SK-N-SH (cell line): ENCODE results near the gene LRRC43. TPM values are rescaled to one million over a fixed set of nuclear protein-coding genes. Genes with fewer than 3 reads are reported as not detected.

Source experiments
- CTCF ChIA-PET: fragments of 300-600, 350-600 bp; formaldehyde crosslinking; extraction: SDS; loops from one replicate; lab custom pipeline; 2021; lab: Yijun Ruan, JAX
- POLR2A ChIA-PET: fragments of 350-600 bp; sonication (Branson Sonifier 250); formaldehyde crosslinking; extraction: SDS; loops from one replicate; lab custom pipeline; 2020; ENCODE audit warnings: antibody characterized with exemption, inconsistent platforms; lab: Yijun Ruan, JAX
- DNase-seq: peaks from one replicate; pipeline ENCODE4 v3.0.0; 2012
- H2AFZ ChIP-seq: fragments of 200-600 bp; sonication (generic); 2 replicates; pipeline ENCODE4 v1.8.1; 2016; ENCODE audit warnings: antibody characterized with exemption, mild to moderate bottlenecking, low read depth
- H3F3A ChIP-seq: fragments of 200-600 bp; sonication (generic); replicated peaks from 2 replicates; pipeline ENCODE3; 2016; ENCODE audit warnings: antibody characterized with exemption, mild to moderate bottlenecking; ENCODE audit not compliant: insufficient read depth
- H3K27ac ChIP-seq, 2 experiments: fragments of 200-500 bp in 1 of 2; fragments of 200-600 bp in 1 of 2; sonication (Bioruptor generic) in 1 of 2; sonication (generic), shearing (Covaris generic) in 1 of 2; 2 replicates each; pipeline versions ENCODE4 v1.5.1 to v1.6.1; 2014 to 2016; ENCODE audit warnings: low read depth in 2 of 2, inconsistent platforms in 1 of 2, low read length in 1 of 2, mild to moderate bottlenecking in 1 of 2, mixed read lengths in 1 of 2
- H3K27me3 ChIP-seq: fragments of 200-600 bp; sonication (generic), shearing (Covaris generic); 2 replicates; pipeline ENCODE4 v1.6.1; 2016; ENCODE audit warnings: mixed run types; ENCODE audit not compliant: insufficient read depth
- H3K36me3 ChIP-seq, 2 experiments: fragments of 200-500 bp in 1 of 2; fragments of 200-600 bp in 1 of 2; sonication (Bioruptor generic) in 1 of 2; sonication (generic) in 1 of 2; replicated peaks in 1 of 2; 2 replicates each; pipeline versions ENCODE3 to v1.5.1; 2014 to 2016; ENCODE audit warnings: low read length in 1 of 2, mild to moderate bottlenecking in 1 of 2; ENCODE audit not compliant: insufficient read depth in 2 of 2, control insufficient read depth in 1 of 2
- H3K4me1 ChIP-seq, 2 experiments: fragments of 200-500 bp in 1 of 2; fragments of 200-600 bp in 1 of 2; sonication (Bioruptor generic) in 1 of 2; sonication (generic), shearing (Covaris generic) in 1 of 2; 2 replicates each; pipeline versions ENCODE4 v1.5.1 to v1.6.1; 2014 to 2016; ENCODE audit warnings: low read depth in 1 of 2, low read length in 1 of 2, mixed run types in 1 of 2; ENCODE audit not compliant: insufficient read depth in 2 of 2, control insufficient read depth in 1 of 2
- H3K4me2 ChIP-seq: fragments of 200-600 bp; sonication (generic), shearing (Covaris generic); 2 replicates; pipeline ENCODE4 v1.6.1; 2017; ENCODE audit warnings: mixed run types
- H3K4me3 ChIP-seq, 2 experiments: fragments of 200-500 bp in 1 of 2; fragments of 200-600 bp in 1 of 2; sonication (Bioruptor generic) in 1 of 2; sonication (generic), shearing (Covaris generic) in 1 of 2; 2 replicates each; pipeline versions ENCODE4 v1.5.1 to v1.8.1; 2014 to 2016; ENCODE audit warnings: low read depth in 2 of 2, inconsistent platforms in 1 of 2, low read length in 1 of 2, mild to moderate bottlenecking in 1 of 2, mixed read lengths in 1 of 2, moderate library complexity in 1 of 2
- H3K79me2 ChIP-seq: fragments of 200-600 bp; sonication (generic); 2 replicates; pipeline ENCODE4 v1.8.1; 2017; ENCODE audit warnings: mild to moderate bottlenecking; ENCODE audit not compliant: insufficient read depth
- H3K9ac ChIP-seq: fragments of 200-600 bp; sonication (generic); 2 replicates; pipeline ENCODE4 v1.6.1; 2017; ENCODE audit warnings: mixed run types
- H3K9me2 ChIP-seq: fragments of 200-600 bp; sonication (generic); 2 replicates; pipeline ENCODE4 v1.6.1; 2017; ENCODE audit warnings: mixed run types
- H3K9me3 ChIP-seq: fragments of 200-600 bp; sonication (generic); 2 replicates; pipeline ENCODE4 v1.6.1; 2017; ENCODE audit warnings: mixed run types, mild to moderate bottlenecking, moderate library complexity
- H4K20me1 ChIP-seq: fragments of 200-600 bp; sonication (generic); 2 replicates; pipeline ENCODE4 v1.6.1; 2017; ENCODE audit warnings: mild to moderate bottlenecking, mixed run types; ENCODE audit not compliant: insufficient read depth
- ELF1 ChIP-seq: IDR thresholded peaks from 2 replicates; pipeline ENCODE4 v1.4.0; 2012
- MXI1 ChIP-seq: IDR thresholded peaks from 2 replicates; pipeline ENCODE4 v1.6.1; 2012; ENCODE audit warnings: mild to moderate bottlenecking, low read depth, low read length, improper control_type of control experiment
- POLR2AphosphoS5 ChIP-seq: IDR thresholded peaks from 2 replicates; pipeline ENCODE4 v1.6.1; 2012; ENCODE audit warnings: low read depth, low read length
- SIN3A ChIP-seq: IDR thresholded peaks from 2 replicates; pipeline ENCODE4 v1.6.1; 2012; ENCODE audit warnings: low read depth, mild to moderate bottlenecking, low read length, moderate library complexity, borderline replicate concordance
- WGBS: methylation state at CpG from one replicate; pipeline ENCODE4 v1.1.6; 2017; ENCODE audit warnings: low lambda C conversion rate; 5-methylcytosine and 5-hydroxymethylcytosine counted together
- polyA plus RNA-seq, 3 experiments: library from polyadenylated mRNA; depleted of rRNA; stranded (reverse); fragments of >200 nt; gene quantifications; 2 replicates each; pipeline ENCODE4 v1.2.3, GENCODE V29; 2012
- TF ChIP-seq, protein P1 (sequence below): fragments of 150-350 bp; IDR thresholded peaks from 2 replicates; pipeline ENCODE4 v1.6.1; 2016; ENCODE audit warnings: mild to moderate bottlenecking, low read depth, low read length
- TF ChIP-seq, protein P2 (sequence below): fragments of 150-350 bp; IDR thresholded peaks from 2 replicates; pipeline ENCODE4 v1.6.1; 2017; ENCODE audit warnings: antibody characterized with exemption, low read length, low read depth, borderline replicate concordance
- TF ChIP-seq, protein P3 (sequence below): IDR thresholded peaks from 2 replicates; pipeline ENCODE4 v1.4.0; 2012; ENCODE audit warnings: low read depth, borderline replicate concordance
- TF ChIP-seq, protein P4 (sequence below): IDR thresholded peaks from 2 replicates; pipeline ENCODE4 v1.4.0; 2012; ENCODE audit warnings: low read depth
- TF ChIP-seq, protein P5 (sequence below): IDR thresholded peaks from 2 replicates; pipeline ENCODE4 v1.6.1; 2012; ENCODE audit warnings: mild to moderate bottlenecking, low read depth, low read length, moderate library complexity

The LRRC43 gene
- polyA plus RNA-seq, 1 of the 3 experiments (the other 2 are of a cell fraction): 0.94 TPM

DNA sequence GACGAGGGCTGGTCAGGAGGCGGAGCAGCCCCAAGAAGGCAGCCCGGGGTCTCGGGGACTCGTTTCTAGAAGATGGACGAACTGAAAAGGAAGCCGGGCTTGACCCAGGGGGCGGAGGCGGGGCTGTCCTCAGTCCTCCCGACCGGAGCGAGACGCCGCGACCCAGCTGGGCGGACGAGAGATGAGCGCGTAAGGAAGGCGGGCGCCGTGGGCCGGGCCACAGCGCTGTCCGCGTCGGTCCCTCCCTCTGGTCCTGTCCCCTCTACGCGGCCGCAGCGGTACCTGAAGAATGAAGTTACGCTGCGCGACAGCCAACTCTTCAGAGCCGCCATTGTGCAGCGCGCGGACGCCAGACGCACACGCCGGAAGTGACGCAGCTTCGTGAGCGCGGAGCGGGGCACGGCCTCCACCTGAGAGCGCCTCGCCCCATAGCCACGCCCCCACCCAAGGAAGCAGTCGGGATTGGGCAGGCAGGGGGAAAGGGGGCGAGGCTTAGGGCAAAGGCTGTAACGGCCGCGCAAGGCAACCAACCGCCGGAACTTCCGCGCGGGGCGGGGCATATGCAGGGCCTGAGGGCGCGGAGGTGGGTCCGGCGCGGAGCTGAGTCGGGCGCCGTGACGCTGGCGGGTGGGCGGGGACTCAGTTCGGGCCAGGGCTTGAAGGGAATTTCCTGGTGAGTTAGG is 42.9 kb downstream of the LRRC43 start, which contains the start of gene DIABLO (continued):
- peak; percentile 92 for TF ChIP-seq POLR2AphosphoS5
- TF ChIP-seq, protein P1, sequence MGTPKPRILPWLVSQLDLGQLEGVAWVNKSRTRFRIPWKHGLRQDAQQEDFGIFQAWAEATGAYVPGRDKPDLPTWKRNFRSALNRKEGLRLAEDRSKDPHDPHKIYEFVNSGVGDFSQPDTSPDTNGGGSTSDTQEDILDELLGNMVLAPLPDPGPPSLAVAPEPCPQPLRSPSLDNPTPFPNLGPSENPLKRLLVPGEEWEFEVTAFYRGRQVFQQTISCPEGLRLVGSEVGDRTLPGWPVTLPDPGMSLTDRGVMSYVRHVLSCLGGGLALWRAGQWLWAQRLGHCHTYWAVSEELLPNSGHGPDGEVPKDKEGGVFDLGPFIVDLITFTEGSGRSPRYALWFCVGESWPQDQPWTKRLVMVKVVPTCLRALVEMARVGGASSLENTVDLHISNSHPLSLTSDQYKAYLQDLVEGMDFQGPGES: no peak

DNA sequence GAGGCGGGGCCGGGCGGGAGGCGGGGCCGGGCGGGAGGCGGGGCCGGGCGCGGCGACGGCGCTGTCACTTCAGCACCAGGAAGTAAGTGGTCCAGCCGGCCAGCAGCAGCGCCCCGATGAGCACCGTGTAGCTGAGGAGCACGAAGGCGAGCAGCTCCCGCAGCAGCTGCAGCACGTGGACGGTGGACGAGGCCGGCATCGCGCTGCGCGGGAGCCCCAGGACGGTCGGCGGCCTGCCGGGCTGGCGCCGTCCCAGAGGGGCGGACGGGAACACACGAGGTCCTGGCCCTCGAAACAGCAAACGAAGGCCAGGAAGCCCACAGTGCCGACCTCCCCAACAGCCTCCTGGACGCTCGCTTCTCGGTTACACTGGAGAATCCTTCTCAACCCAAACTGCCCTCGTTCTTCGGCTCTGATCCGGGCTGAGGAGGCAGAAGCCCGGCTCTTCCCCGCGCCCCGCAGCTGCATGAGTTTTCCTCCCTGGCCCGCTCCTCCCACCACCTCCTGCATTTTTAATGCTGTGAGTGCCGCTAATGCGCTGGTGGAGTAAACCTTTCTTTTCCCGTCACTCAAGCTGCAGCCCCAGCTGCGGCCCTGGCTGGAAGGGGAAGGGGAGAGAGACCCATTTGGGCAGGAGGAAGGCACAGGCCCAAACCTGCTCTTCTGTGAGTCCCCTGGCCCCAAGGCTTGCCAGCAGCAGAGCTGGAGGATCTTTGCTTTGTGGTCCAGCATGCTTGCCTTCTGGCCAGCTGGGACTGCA is 43.6 kb downstream of the LRRC43 start:
- no peaks in the 10 kb centered on the region for H3K9me3 ChIP-seq
- H3K27ac ChIP-seq: peak overlapping the region in 1 of 2 experiments; percentile 100; a peak in 3 of 4 replicates
- H4K20me1 ChIP-seq: peaks cover 29% of the 10 kb centered on the region
- peaks cover 20 to 28% of the 10 kb centered on the region in 2 experiments for H3K36me3 ChIP-seq
- no peak overlapping the region for H2AFZ ChIP-seq
- WGBS: 31% methylated on average over 20 of the region's 55 CpGs
- H3K79me2 ChIP-seq: peaks cover 40% of the 10 kb centered on the region
- H3K4me2 ChIP-seq: peak overlapping the region; percentile 75
- H3K9me2 ChIP-seq: no peaks in the 10 kb centered on the region
- TF ChIP-seq POLR2AphosphoS5 (no peak), ELF1 (peak; percentile 82), SIN3A (peak; percentile 94; the same call in 1 of the 2 replicates), MXI1 (peak; percentile 96)
- TF ChIP-seq, protein P2, sequence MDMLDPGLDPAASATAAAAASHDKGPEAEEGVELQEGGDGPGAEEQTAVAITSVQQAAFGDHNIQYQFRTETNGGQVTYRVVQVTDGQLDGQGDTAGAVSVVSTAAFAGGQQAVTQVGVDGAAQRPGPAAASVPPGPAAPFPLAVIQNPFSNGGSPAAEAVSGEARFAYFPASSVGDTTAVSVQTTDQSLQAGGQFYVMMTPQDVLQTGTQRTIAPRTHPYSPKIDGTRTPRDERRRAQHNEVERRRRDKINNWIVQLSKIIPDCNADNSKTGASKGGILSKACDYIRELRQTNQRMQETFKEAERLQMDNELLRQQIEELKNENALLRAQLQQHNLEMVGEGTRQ: no peak
- TF ChIP-seq, protein P3, sequence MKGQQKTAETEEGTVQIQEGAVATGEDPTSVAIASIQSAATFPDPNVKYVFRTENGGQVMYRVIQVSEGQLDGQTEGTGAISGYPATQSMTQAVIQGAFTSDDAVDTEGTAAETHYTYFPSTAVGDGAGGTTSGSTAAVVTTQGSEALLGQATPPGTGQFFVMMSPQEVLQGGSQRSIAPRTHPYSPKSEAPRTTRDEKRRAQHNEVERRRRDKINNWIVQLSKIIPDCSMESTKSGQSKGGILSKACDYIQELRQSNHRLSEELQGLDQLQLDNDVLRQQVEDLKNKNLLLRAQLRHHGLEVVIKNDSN: peak; percentile 44
- TF ChIP-seq, protein P4, sequence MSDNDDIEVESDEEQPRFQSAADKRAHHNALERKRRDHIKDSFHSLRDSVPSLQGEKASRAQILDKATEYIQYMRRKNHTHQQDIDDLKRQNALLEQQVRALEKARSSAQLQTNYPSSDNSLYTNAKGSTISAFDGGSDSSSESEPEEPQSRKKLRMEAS: peak; percentile 100
- TF ChIP-seq, protein P5, sequence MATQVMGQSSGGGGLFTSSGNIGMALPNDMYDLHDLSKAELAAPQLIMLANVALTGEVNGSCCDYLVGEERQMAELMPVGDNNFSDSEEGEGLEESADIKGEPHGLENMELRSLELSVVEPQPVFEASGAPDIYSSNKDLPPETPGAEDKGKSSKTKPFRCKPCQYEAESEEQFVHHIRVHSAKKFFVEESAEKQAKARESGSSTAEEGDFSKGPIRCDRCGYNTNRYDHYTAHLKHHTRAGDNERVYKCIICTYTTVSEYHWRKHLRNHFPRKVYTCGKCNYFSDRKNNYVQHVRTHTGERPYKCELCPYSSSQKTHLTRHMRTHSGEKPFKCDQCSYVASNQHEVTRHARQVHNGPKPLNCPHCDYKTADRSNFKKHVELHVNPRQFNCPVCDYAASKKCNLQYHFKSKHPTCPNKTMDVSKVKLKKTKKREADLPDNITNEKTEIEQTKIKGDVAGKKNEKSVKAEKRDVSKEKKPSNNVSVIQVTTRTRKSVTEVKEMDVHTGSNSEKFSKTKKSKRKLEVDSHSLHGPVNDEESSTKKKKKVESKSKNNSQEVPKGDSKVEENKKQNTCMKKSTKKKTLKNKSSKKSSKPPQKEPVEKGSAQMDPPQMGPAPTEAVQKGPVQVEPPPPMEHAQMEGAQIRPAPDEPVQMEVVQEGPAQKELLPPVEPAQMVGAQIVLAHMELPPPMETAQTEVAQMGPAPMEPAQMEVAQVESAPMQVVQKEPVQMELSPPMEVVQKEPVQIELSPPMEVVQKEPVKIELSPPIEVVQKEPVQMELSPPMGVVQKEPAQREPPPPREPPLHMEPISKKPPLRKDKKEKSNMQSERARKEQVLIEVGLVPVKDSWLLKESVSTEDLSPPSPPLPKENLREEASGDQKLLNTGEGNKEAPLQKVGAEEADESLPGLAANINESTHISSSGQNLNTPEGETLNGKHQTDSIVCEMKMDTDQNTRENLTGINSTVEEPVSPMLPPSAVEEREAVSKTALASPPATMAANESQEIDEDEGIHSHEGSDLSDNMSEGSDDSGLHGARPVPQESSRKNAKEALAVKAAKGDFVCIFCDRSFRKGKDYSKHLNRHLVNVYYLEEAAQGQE: peak; percentile 94
- H3K4me3 ChIP-seq: peak overlapping the region in 1 of 2 experiments; percentile 56; a peak in 2 of 4 replicates
- ChIA-PET CTCF (interaction anchor here (1.1 to 4.1 kb wide), 7 partner anchors 10 to 129 kb away, joined by 3 to 22 read pairs (median 7); no protein-coding TSS in a partner anchor), POLR2A (interaction anchor here (0.6 to 2.0 kb wide), 15 partner anchors 11 to 540 kb away, joined by 3 to 12 read pairs (median 4); partner anchors contain the start of genes B3GNT4 and MLXIP)
- no peak overlapping the region for H3K9ac ChIP-seq
- no peaks in the 10 kb centered on the region for H3K27me3 ChIP-seq
- peaks cover 18% of the 10 kb centered on the region for H3F3A ChIP-seq
- DNase-seq: no peak
- peaks cover 17 to 39% of the 10 kb centered on the region in 2 experiments for H3K4me1 ChIP-seq
